ENCODE results near the gene CUL9. TPM values are rescaled to one million over a fixed set of nuclear protein-coding genes. Genes with fewer than 3 reads are reported as not detected.

CUL9 gene
- total RNA-seq, 4 donors from 2014 or later, result 21.5 to 46.6 (median 33.6) TPM

DNA sequence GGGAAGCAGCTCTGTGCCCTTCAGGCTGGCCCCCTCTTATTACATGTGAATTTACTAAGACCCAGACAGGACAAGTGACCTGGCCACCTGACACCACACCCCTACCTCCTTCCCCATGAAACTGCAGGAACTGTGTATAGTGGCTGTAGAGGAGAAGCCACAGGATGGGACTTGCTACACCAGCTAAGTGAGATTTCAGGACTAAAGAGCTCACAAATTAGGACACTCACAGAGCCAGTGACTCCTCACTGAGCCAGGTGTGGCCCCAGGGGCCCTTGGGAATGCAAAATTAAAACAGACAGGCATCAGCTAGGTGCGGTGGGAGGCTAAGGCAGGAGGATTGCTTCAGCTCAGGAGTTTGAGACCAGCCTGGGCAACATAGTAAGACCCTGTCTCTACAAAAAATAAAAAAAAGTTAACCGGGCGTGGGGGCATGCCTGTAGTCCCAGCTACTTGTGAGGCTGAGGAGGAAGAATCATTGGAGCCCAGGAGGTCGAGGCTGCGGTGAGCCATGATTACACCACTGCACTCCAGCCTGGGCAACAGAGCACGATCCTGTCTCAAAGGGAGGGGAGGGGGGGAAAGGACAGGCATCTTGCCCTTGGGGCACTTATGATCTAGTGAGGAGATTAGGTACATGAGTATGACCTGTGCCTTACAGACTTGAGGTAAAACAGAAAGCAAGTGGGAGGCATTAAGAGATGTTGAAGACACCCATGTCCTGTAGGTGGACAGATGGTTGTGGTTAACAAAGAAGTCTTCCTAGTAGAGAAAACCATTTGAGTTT is 34.1 kb upstream of the CUL9 start:
- DNase-seq (ENCODE audit: extremely low spot score), result no peak
- no peak for TF ChIP-seq CTCF (IDR thresholded peaks at IDR 0.05)
- no peak for TF ChIP-seq POLR2A (IDR thresholded peaks at IDR 0.05; ENCODE audit: low read depth)
- TF ChIP-seq POLR2AphosphoS5 (IDR thresholded peaks at IDR 0.05), result no peak
- TF ChIP-seq EP300 (IDR thresholded peaks at IDR 0.05), result no peak
- Histone ChIP-seq H3K9me3 (no peaks in the 10 kb centered on the region), H3K36me3 (no peaks in the 10 kb centered on the region), H3K27me3 (no peaks in the 10 kb centered on the region), H3K4me3 (no peak overlapping the region), H3K27ac (replicated peaks in 1 of 4) (no peak overlapping the region), H3K4me1 (peaks cover 10 to 25% (median 22%) of the 10 kb centered on the region in 4 donors)
- WGBS, result 92% methylated on average over 6 of the region's 6 CpGs
- intact Hi-C loops (cut with DNase I), result no loop called here

GRCh38 chr6:43149265-43149664 is 32.7 kb upstream of the CUL9 start:
- intact Hi-C loops (cut with DNase I), result no loop called here

GRCh38 chr6:43150051-43150751 is 31.8 kb upstream of the CUL9 start:
- Histone ChIP-seq H3K4me1 (peaks cover 0 to 12% (median 10%) of the 10 kb centered on the region in 4 donors), H3K27ac (replicated peaks in 1 of 4) (no peak overlapping the region), H3K4me3 (no peak overlapping the region), H3K27me3 (no peaks in the 10 kb centered on the region), H3K36me3 (no peaks in the 10 kb centered on the region), H3K9me3 (no peaks in the 10 kb centered on the region)
- TF ChIP-seq POLR2A (IDR thresholded peaks at IDR 0.05; ENCODE audit: low read depth) (no peak), CTCF (IDR thresholded peaks at IDR 0.05) (no peak), EP300 (IDR thresholded peaks at IDR 0.05) (no peak), POLR2AphosphoS5 (IDR thresholded peaks at IDR 0.05) (no peak)
- 45% methylated on average over 7 of the region's 7 CpGs for WGBS
- no peak for DNase-seq (ENCODE audit: extremely low spot score)
- intact Hi-C loops (cut with DNase I), result no loop called here

More at GRCh38 chr6:43149265-43149664, 32.7 kb upstream of the CUL9 start:
- Histone ChIP-seq H3K27ac (replicated peaks in 1 of 4) (no peak overlapping the region), H3K4me3 (no peak overlapping the region), H3K27me3 (no peaks in the 10 kb centered on the region), H3K9me3 (no peaks in the 10 kb centered on the region), H3K4me1 (peaks cover 0 to 12% (median 10%) of the 10 kb centered on the region in 4 donors), H3K36me3 (no peaks in the 10 kb centered on the region)
- WGBS, result 88% methylated on average over 1 of the region's 1 CpG
- DNase-seq (ENCODE audit: extremely low spot score), result no peak
- TF ChIP-seq POLR2A (IDR thresholded peaks at IDR 0.05; ENCODE audit: low read depth), result no peak
- no peak for TF ChIP-seq EP300 (IDR thresholded peaks at IDR 0.05)
- no peak for TF ChIP-seq CTCF (IDR thresholded peaks at IDR 0.05)
- no peak for TF ChIP-seq POLR2AphosphoS5 (IDR thresholded peaks at IDR 0.05)

DNA sequence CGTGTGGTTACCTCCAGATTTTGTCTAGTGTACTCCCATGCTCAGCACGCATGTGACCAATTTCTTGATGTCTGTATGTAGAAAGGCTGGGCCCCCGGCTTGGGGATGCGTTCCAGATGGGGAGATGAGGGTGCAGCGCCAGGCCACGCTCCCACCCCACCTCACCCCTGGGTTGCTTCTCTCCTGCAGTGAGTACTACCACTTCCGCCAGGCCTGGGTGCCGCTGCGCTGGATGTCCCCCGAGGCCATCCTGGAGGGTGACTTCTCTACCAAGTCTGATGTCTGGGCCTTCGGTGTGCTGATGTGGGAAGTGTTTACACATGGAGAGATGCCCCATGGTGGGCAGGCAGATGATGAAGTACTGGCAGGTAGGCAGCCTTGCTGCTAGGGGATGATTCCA is 22.4 kb upstream of the CUL9 start:
- TF ChIP-seq EP300 (IDR thresholded peaks at IDR 0.05) (no peak), POLR2A (IDR thresholded peaks at IDR 0.05; ENCODE audit: low read depth) (no peak), POLR2AphosphoS5 (IDR thresholded peaks at IDR 0.05) (no peak), CTCF (IDR thresholded peaks at IDR 0.05) (no peak)

More for the DNA sequence above, 22.4 kb upstream of the CUL9 start:
- DNase-seq (ENCODE audit: extremely low spot score), result no peak
- Histone ChIP-seq H3K4me3 (no peak overlapping the region), H3K36me3 (peaks cover 0 to 4% (median 0%) of the 10 kb centered on the region in 4 donors), H3K27ac (replicated peaks in 1 of 4) (no peak overlapping the region), H3K4me1 (no peaks in the 10 kb centered on the region), H3K9me3 (no peaks in the 10 kb centered on the region), H3K27me3 (no peaks in the 10 kb centered on the region)
- intact Hi-C loops (cut with DNase I), result no loop called here
- 93% methylated on average over 11 of the region's 11 CpGs for WGBS
